WI38 (cell line): ENCODE data around the gene ZDHHC13.

Experiments used
- H3K4me3 ChIP-seq: 2 replicates; pipeline ENCODE4 v1.5.1; 2011; ENCODE audit warnings: low read depth, mild to moderate bottlenecking, control low read depth, low read length
- TF ChIP-seq, protein P1 (sequence below): IDR thresholded peaks from 2 replicates; pipeline ENCODE4 v1.5.1; 2012; ENCODE audit warnings: low read depth, mild to moderate bottlenecking, control low read depth, low read length

Gene ZDHHC13

GRCh38 chr11:19218786-19219460 is 102.0 kb downstream of the ZDHHC13 start:
- TF ChIP-seq, protein P1, sequence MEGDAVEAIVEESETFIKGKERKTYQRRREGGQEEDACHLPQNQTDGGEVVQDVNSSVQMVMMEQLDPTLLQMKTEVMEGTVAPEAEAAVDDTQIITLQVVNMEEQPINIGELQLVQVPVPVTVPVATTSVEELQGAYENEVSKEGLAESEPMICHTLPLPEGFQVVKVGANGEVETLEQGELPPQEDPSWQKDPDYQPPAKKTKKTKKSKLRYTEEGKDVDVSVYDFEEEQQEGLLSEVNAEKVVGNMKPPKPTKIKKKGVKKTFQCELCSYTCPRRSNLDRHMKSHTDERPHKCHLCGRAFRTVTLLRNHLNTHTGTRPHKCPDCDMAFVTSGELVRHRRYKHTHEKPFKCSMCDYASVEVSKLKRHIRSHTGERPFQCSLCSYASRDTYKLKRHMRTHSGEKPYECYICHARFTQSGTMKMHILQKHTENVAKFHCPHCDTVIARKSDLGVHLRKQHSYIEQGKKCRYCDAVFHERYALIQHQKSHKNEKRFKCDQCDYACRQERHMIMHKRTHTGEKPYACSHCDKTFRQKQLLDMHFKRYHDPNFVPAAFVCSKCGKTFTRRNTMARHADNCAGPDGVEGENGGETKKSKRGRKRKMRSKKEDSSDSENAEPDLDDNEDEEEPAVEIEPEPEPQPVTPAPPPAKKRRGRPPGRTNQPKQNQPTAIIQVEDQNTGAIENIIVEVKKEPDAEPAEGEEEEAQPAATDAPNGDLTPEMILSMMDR = no peak
- H3K4me3 ChIP-seq = no peak overlapping the region

DNA sequence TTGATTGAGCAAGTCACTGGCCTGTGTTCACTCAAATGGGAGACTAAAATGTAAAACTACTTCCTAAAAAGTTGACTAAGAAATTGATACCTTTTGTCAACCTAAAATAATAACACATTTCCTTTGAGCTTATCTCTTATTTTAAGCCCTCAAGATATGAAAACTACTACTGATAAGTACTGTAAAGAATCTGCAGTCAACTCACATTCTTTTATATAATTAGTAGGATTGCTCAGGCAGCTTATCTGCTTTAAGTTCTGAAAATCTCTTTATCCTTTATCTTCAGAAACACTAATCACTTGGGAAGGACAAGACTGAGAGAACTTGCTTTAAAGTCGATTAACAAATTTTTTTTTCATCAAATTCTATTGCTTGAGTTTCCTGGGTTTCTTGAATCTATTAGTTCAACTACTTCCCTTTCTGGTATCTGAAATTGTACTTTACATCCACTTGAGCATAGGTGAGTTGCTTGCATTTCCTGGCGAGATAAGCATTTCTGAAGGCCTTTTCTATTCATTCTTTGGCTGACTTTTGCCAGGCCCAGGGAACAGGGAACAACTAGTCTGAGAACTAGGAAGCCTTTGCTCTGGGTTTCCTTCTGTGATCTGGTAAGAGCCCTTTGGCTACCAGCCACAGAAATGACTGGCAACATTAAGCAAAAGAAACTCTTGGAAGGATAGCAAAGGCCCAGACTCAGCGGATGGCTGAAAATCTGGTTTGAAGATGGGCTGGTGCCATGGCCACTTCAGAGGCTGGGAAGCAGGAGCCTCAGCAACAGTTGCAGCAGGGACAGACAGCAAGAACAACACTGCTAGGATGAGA is 104.1 kb downstream of the ZDHHC13 start:
- TF ChIP-seq, protein P1 = no peak
- H3K4me3 ChIP-seq = no peak overlapping the region

GRCh38 chr11:19225123-19225522 is 108.2 kb downstream of the ZDHHC13 start:
- TF ChIP-seq, protein P1 = no peak

GRCh38 chr11:19225581-19225980 is 108.6 kb downstream of the ZDHHC13 start:
- TF ChIP-seq, protein P1 = no peak
- H3K4me3 ChIP-seq = no peak overlapping the region

More at GRCh38 chr11:19225123-19225522, 108.2 kb downstream of the ZDHHC13 start:
- H3K4me3 ChIP-seq = no peak overlapping the region
